NCI-H2196 (cell line): ENCODE measurements around the gene PHPT1.
A peak's percentile ranks its signal among the peaks of the same experiment; 100 is the strongest.
"Not testable (repeated sequence)": the region's sequence is repeated elsewhere in the genome, so short reads cannot be mapped to it uniquely, and the experiment has no call there.

Experiments
- DNase-seq: peaks from one replicate; lab custom pipeline; 2025; ENCODE audit not compliant: unreplicated experiment; lab: John Stamatoyannopoulos, UW

PHPT1 gene

DNA sequence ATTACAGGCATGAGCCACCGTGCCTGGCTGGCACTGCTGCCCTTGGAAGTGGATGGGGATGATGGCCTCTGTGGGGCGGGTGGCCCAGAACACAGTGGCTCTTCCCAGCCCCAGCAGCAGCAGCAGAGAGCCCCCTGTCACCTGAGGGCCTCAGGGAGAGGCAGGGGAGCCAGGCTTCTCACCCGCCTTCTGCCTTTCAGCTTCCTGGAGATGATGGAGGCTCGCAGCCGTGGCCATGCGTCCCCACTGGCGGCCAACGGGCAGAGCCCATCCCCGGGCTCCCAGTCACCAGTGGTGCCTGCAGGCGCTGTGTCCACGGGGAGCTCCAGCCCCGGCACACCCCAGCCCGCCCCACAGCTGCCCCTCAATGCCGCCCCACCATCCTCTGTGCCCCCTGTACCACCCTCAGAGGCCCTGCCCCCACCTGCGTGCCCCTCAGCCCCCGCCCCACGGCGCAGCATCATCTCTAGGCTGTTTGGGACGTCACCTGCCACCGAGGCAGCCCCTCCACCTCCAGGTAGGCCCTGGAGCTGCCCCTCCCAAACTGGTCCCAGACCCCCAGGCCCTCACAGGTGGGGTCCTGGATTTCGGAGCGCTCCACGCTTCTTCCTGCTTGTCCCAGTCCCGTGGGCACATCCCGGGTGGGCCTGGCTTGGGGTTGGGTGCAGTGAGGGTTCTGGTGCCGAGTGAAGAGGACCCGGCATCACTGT lies 11.9 kb upstream of the PHPT1 start:
- no peak for DNase-seq

DNA sequence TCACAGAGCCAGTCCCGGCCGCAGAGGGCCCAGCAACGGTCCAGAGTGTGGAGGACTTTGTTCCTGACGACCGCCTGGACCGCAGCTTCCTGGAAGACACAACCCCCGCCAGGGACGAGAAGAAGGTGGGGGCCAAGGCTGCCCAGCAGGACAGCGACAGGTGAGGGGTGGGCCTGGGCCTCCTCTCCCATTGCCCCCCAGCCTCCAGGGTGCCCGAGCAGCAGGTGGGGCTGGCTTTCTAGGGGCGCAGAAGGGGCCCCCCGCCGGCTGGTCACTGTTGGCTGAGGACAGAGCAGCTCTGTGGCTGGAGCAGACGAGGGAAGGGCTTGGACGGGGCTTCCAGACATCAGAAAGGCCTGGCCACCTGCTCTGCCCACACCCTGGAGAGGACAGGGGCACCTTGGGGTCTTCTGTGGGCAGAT lies 11.3 kb upstream of the PHPT1 start:
- DNase-seq, result not testable (repeated sequence)

- DNase-seq, result no peak
Observed at GRCh38 chr9:136838314-136839228, 10.6 kb upstream of the PHPT1 start.

DNA sequence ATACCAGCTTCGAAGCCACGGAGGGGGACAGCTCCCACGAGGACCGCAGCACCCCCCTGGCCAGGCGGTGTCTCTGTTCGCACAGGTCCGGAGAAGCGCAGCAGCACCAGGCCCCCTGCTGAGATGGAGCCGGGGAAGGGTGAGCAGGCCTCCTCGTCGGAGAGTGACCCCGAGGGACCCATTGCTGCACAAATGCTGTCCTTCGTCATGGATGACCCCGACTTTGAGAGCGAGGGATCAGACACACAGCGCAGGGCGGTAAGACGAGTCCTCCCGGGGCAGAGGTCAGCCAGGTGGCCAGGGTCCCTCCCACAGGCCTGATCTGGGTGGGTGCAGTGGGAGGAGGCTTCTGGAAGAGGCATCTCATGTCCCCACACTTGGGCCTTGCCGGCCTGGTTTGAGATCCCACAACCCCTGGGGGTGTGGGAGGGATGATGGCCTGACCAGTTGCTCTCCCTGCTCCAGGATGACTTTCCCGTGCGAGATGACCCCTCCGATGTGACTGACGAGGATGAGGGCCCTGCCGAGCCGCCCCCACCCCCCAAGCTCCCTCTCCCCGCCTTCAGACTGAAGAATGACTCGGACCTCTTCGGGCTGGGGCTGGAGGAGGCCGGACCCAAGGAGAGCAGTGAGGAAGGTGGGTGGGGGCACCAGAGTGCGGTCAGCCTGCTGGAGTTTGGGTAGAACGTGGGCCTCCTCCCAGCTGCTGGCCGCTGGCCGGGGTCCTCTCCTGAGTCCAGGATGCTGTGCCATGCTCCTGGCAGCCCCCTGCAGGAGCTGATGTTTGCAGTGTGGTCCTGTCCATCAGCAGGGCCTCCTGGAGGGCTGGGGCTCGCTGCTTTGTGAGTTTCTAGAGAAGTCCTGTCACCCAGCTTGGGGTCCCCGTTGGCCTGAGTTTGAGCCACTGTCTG lies 9.7 kb upstream of the PHPT1 start:
- DNase-seq, result no peak

- DNase-seq, result peak; percentile 39
Observed at GRCh38 chr9:136840140-136840876, 8.9 kb upstream of the PHPT1 start.

GRCh38 chr9:136840877-136841645 lies 8.1 kb upstream of the PHPT1 start:
- peak; percentile 88 for DNase-seq

GRCh38 chr9:136841646-136842379 lies 7.4 kb upstream of the PHPT1 start:
- peak; percentile 46 for DNase-seq

DNA sequence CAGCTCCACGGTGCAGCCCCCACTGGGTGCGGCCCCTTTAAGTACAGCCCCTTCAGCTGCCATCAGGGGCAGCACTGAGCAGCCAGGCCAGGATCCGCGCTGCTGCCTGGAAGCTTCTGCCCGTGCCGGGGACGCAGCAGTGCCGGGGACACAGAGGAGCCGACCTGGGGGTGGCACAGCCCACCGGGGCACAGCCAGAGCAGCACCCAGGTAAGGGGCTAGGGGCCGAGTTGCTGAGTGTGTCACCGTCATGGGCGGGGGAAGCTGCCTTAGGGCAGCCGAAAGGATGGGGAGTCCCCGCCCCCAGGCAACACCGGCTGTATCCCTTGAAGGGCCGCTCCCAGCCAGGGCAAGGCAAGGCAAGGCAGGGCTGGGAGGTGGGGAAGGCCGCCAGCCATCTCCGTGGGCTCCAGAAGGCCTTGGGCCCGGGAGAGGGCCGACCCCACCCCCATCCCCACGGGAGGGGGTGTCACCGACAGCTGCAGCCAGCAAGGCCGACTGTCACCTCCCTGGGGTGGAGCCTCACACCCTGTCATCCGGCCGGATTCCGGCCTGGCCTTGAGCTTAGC lies 6.7 kb upstream of the PHPT1 start, which contains the start of gene AJM1:
AJM1 (plus strand) TSS at position 99 of the 569 bp plus-strand sequence. CDS start 1,937 bp downstream, outside the sequence.
- DNase-seq, result peak; percentile 71

GRCh38 chr9:136843159-136843800 lies 5.9 kb upstream of the PHPT1 start:
- DNase-seq, result not testable (repeated sequence)

GRCh38 chr9:136843801-136844740 lies 5.1 kb upstream of the PHPT1 start:
- peak; percentile 21 for DNase-seq

- no peak for DNase-seq
Observed at GRCh38 chr9:136844761-136845464, 4.3 kb upstream of the PHPT1 start.

GRCh38 chr9:136845465-136846260 lies 3.5 kb upstream of the PHPT1 start:
- no peak for DNase-seq

- DNase-seq, result no peak
Observed at GRCh38 chr9:136846376-136847087, 2.7 kb upstream of the PHPT1 start.

DNA sequence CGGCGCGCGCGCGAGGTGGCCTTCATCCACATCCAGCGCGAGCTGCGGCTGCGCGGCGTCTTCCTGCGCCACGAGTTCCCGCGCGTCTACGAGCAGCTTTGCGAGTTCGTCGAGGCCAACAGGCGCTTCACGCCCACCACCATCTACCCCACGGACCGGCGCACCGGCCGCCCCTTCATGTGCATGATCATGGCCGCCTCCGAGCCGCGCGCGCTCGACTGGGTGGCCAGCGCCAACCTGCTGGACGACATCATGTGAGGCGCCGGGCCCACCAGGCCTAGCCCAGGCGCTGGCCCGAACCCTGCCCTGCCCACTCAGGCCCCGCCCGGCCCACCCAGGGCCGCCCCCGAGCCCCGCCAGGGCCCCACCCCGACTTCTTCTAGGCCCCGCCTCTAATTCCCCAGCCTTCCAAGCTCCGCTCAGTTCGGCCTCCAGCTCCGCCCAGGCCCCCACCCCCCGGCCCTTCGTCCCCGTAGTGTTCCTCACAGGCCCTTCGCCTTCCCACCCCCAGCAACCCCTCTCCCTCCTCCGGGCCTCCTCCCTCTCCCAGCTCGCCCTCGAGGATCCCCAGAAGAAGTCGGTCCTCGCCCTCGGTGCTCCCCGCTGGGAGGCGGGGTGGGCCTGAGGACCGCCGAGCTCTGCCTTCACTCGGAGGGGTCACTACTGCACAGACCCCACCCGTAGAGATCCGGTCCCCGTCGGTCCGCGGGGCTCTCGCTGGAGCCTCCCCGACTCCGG lies 2.0 kb upstream of the PHPT1 start:
- DNase-seq, result no peak
